Activated CD8-positive, alpha-beta memory T cell treated with anti-CD3 and anti-CD28 coated beads, Interleukin-2, amount 50 U/mL, for 1 hour (primary cell): ENCODE results near the gene GADD45GIP1.
"Not testable (repeated sequence)": the region's sequence is repeated elsewhere in the genome, so short reads cannot be mapped to it uniquely, and the experiment has no call there.

ENCODE experiments used
- DNase-seq: peaks from one replicate; pipeline ENCODE4 v3.0.0-alpha.2; 2020; ENCODE audit errors: extremely low read depth

The GADD45GIP1 gene

GRCh38 chr19:12987781-12988180 is 30.8 kb upstream of the GADD45GIP1 start:
- no peak for DNase-seq

GRCh38 chr19:12987190-12987589 is 30.2 kb upstream of the GADD45GIP1 start:
- DNase-seq, result no peak

- no peak for DNase-seq
Measured at GRCh38 chr19:12986726-12987125, 29.7 kb upstream of the GADD45GIP1 start.

- no peak for DNase-seq
Measured at GRCh38 chr19:12985049-12985776, 28.2 kb upstream of the GADD45GIP1 start.

GRCh38 chr19:12984683-12985048 is 27.6 kb upstream of the GADD45GIP1 start:
- no peak for DNase-seq

- DNase-seq, result no peak
Measured at GRCh38 chr19:12984143-12984627, 27.2 kb upstream of the GADD45GIP1 start.

- no peak for DNase-seq
Measured at GRCh38 chr19:12983542-12984142, 26.6 kb upstream of the GADD45GIP1 start.

GRCh38 chr19:12983091-12983490 is 26.1 kb upstream of the GADD45GIP1 start:
- DNase-seq, result no peak

- DNase-seq, result no peak
Measured at GRCh38 chr19:12982648-12983047, 25.6 kb upstream of the GADD45GIP1 start.

- DNase-seq, result no peak
Measured at GRCh38 chr19:12979974-12980373, 23.0 kb upstream of the GADD45GIP1 start.

- not testable (repeated sequence) for DNase-seq
Measured at GRCh38 chr19:12976109-12976508, 19.1 kb upstream of the GADD45GIP1 start.

GRCh38 chr19:12975221-12975741 is 18.3 kb upstream of the GADD45GIP1 start:
- DNase-seq, result no peak

- no peak for DNase-seq
Measured at GRCh38 chr19:12974301-12975220, 17.5 kb upstream of the GADD45GIP1 start.

GRCh38 chr19:12973236-12973635 is 16.2 kb upstream of the GADD45GIP1 start:
- no peak for DNase-seq

- no peak for DNase-seq
Measured at GRCh38 chr19:12970070-12970820, 13.2 kb upstream of the GADD45GIP1 start.

- DNase-seq, result no peak
Measured at GRCh38 chr19:12969292-12969988, 12.4 kb upstream of the GADD45GIP1 start, which contains the start of gene DAND5. Gene DAND5 (plus strand): TSS chr19:12969576. CDS start chr19:12969661, 85 bp downstream.

- no peak for DNase-seq
Measured at GRCh38 chr19:12967907-12968306, 10.9 kb upstream of the GADD45GIP1 start.

GRCh38 chr19:12965812-12966135 is 8.8 kb upstream of the GADD45GIP1 start:
- DNase-seq, result no peak

GRCh38 chr19:12965017-12965811 is 8.2 kb upstream of the GADD45GIP1 start:
- no peak for DNase-seq

- no peak for DNase-seq
Measured at GRCh38 chr19:12959481-12959880, 2.5 kb upstream of the GADD45GIP1 start.
